Activated T-cell treated with anti-CD3 and anti-CD28 coated beads, Interleukin-2, amount 50 U/mL, for 72 hours (primary cell): ENCODE data around the gene C1QL1. TPM values are rescaled to one million over a fixed set of nuclear protein-coding genes. Genes with fewer than 3 reads are reported as not detected.

Experiments used
- ATAC-seq, 2 donors: fragments of 150-1000 bp; cut with Tn5 transposase; replicated peaks in 1 of 2; 2 replicates each; pipeline ENCODE4 v1.10.0; 2021; ENCODE audit warnings: moderate library complexity in 2 of 2, mild to moderate bottlenecking in 1 of 2
- DNase-seq, 2 donors: peaks; one replicate each; pipeline ENCODE4 v3.0.0; 2021 to 2022; ENCODE audit warnings: mixed read lengths in 1 of 2
- H3K27ac Mint-ChIP-seq: one replicate; pipeline ENCODE4 v1.8.0; 2022; ENCODE audit warnings: mild to moderate bottlenecking, moderate library complexity, mixed read lengths
- H3K27me3 Mint-ChIP-seq: one replicate; pipeline ENCODE4 v1.8.0; 2022; ENCODE audit warnings: low read depth, mixed read lengths
- H3K36me3 Mint-ChIP-seq, 2 donors: one replicate each; pipeline ENCODE4 v1.8.0; 2022; ENCODE audit warnings: mixed read lengths in 2 of 2, mild to moderate bottlenecking in 1 of 2; ENCODE audit not compliant: insufficient read depth in 2 of 2
- H3K4me1 Mint-ChIP-seq: one replicate; pipeline ENCODE4 v1.8.0; 2022; ENCODE audit warnings: low read depth, mixed read lengths
- H3K4me3 Mint-ChIP-seq, 2 donors: one replicate each; pipeline ENCODE4 v1.8.0; 2022; ENCODE audit warnings: mild to moderate bottlenecking in 2 of 2, mixed read lengths in 2 of 2, moderate library complexity in 2 of 2
- H3K9me3 Mint-ChIP-seq, 2 donors: one replicate each; pipeline ENCODE4 v1.8.0; 2022; ENCODE audit warnings: mixed read lengths in 2 of 2
- total RNA-seq, 2 donors: library from RNA; stranded (reverse); gene quantifications; one replicate each; pipeline ENCODE4 v1.2.3, GENCODE V29; 2022

The C1QL1 gene
- total RNA-seq, 2 donors from 2014 or later = 0.94 to 2.0 TPM

DNA sequence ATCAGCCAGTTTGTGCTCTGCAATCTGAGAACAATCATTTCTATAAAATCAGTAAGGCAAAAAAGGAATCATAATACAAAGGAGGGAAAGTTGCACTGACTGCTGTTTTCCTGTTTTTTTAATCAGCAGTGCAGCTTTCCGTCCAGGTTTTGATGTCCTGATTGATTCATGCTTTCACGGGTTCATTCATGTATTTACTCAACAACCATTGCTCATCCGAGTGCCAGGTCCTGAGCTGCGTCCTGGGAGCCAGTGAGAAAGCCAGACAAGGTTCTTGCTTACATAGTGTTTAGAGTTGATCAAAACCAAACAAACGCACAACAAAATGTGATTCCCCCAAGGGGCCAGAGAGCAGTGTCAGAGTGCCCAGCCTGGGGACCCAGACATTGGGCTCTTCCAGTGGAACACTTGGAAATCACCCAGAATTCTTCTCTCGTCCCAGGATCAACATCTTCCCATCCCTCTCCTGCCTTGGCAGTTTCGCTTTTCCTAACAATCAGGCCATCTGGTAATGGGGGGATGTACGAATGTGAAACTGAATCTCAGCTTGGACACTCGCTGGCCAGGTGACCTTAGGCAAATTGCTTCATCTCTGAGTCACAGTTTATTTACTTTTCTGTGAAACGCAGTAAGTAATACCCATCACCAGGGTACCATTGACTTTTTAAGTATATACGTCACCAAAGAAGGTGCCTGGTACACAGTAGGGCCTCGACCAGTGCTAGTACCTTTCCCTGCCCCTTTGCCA is 13.3 kb upstream of the C1QL1 start:
- ATAC-seq = peak; percentile 69 to 86
- peaks cover 51% of the 10 kb centered on the region for H3K27me3 Mint-ChIP-seq
- H3K36me3 Mint-ChIP-seq = no peaks in the 10 kb centered on the region
- H3K27ac Mint-ChIP-seq = no peak overlapping the region
- no peaks in the 10 kb centered on the region for H3K4me1 Mint-ChIP-seq
- DNase-seq = peak in 1 of 2 donors; percentile 33
- H3K4me3 Mint-ChIP-seq = peak overlapping the region in 1 of 2 donors; percentile 42
- no peaks in the 10 kb centered on the region for H3K9me3 Mint-ChIP-seq

DNA sequence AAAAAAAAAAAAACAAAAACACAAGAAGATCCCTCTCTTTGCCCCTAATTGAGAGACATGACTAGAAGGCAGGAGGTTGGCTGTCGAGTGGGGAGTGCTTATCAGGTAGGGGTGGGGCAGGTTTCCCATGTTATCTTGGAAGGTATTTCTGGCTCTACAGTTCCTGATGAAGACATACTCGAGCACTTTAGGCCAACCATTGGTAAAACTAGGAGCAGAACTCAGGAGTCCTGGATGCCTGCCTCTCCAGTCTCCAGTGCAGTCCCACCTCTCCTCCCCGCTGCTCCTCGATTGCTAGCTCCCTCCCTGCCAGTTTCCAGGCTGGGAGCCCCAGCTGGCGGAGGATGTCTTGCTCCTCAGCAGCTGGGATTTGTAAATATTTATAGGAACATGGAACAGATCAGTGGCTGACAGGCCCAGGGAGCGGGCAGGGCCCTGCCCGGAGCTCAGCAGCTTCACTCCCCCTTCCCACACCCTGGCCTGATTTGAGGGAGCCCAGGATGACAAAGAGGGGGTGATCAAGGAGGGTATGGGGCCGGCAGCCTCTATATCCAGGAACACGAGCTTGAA is 11.4 kb upstream of the C1QL1 start:
- H3K4me1 Mint-ChIP-seq = no peaks in the 10 kb centered on the region
- H3K9me3 Mint-ChIP-seq = no peaks in the 10 kb centered on the region
- no peak overlapping the region for H3K4me3 Mint-ChIP-seq
- H3K27me3 Mint-ChIP-seq = peaks cover 52% of the 10 kb centered on the region
- no peaks in the 10 kb centered on the region for H3K36me3 Mint-ChIP-seq
- DNase-seq = no peak
- no peak overlapping the region for H3K27ac Mint-ChIP-seq
- ATAC-seq = no peak

DNA sequence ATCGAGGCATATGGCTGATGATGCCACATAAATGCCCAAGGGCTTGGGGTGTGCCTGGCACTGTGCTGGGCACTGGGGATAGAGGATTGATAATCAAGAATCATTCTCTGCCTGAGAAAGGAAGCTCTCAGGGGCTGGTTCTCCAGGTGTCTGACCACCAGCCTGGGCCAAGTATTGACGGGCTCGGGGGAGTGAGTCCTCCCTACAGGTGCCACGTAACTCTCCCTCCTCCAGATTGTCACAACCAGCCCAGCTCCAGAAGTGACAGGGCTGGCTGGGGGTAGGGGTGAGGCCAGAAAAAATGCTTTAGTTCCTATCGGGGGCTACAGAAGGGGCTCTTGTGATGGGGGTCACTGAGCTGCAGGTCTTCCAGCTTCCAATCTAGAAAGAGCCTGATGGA is 10.7 kb upstream of the C1QL1 start:
- H3K4me3 Mint-ChIP-seq = no peak overlapping the region
- no peaks in the 10 kb centered on the region for H3K4me1 Mint-ChIP-seq
- H3K36me3 Mint-ChIP-seq = no peaks in the 10 kb centered on the region
- H3K9me3 Mint-ChIP-seq = no peaks in the 10 kb centered on the region
- ATAC-seq (no peak), DNase-seq (no peak)
- peaks cover 59% of the 10 kb centered on the region for H3K27me3 Mint-ChIP-seq
- no peak overlapping the region for H3K27ac Mint-ChIP-seq

DNA sequence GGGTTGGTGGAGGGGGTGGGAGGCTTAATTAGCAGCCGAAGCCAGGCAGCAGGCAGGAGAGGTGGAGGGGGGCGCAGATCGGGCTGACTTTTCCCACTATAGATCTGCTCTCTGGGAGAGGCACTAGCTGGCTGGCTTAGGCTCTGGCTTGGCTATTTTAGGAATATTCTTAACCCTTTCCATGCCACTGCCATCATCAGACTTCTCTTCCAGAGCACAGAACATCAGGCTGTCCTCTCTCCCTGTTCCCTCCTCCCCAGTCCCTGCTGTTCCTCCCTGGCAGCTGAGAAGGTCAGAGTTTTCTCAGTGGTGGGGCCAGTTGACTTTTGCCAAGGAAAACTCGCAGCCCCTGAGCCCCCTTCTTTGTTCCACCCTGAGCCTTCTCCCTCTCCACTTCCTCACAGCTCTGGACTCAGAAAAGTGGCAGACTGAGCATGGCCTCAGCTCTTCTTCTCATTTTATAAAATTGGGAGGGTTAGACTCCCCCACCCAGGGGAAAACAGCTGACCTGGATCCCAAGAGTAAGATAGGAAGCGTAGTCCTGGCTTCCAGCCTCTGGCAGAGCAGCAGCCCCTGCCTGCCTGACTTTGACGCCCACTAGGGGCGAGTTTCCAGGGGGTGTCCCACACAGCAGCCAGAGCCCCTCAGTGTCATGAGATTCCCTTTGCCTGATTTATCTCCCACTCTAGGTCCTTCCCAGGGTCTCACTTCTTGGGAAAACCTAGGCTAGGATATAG is 9.9 kb upstream of the C1QL1 start:
- H3K9me3 Mint-ChIP-seq = no peaks in the 10 kb centered on the region
- DNase-seq (no peak), ATAC-seq (no peak)
- no peaks in the 10 kb centered on the region for H3K36me3 Mint-ChIP-seq
- H3K27me3 Mint-ChIP-seq = peaks cover 62% of the 10 kb centered on the region
- no peak overlapping the region for H3K4me3 Mint-ChIP-seq
- no peak overlapping the region for H3K27ac Mint-ChIP-seq
- peaks cover under 1% of the 10 kb centered on the region for H3K4me1 Mint-ChIP-seq

DNA sequence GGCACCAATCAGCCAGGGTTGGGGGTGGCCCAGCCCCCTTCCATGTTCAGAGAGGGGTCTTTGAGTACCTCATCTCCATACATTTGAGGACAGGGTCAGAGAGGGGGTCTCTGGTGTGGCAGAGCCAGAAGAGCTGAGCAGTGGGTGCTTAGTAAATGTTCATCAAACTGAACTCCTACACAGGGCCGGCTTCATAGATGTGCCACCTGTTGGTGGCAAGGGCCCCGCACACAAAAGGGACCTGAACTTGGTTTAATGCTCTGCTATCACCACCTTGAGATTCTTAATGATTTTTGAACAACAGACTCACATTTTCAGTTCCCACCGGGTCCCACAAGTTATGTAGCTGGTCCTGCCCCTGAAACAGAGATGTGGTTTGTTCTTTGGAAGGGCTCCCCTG is 9.0 kb upstream of the C1QL1 start:
- peaks cover 56% of the 10 kb centered on the region for H3K27me3 Mint-ChIP-seq
- H3K36me3 Mint-ChIP-seq = no peaks in the 10 kb centered on the region
- DNase-seq (no peak), ATAC-seq (no peak)
- H3K4me3 Mint-ChIP-seq = no peak overlapping the region
- no peak overlapping the region for H3K27ac Mint-ChIP-seq
- no peaks in the 10 kb centered on the region for H3K9me3 Mint-ChIP-seq
- peaks cover 10% of the 10 kb centered on the region for H3K4me1 Mint-ChIP-seq

DNA sequence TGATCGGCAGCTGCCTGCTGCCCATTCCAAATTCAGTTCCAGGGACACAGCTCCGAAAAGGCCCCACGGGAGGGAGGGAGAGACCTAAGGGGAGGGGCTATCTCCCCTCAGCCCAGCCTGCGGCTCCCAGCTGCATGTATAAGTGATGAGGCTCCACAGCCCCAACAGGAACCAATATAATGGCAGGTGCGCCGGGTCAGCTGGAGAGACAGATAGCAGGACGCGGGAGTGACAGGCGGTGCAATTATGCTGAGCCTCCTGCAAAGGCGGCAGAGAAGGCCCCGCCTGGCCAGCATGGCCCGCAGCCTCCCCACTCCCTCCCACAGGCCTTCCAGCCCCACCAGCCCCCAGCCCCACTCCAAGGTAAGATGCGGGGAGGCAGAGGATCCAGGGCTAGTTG is 8.1 kb upstream of the C1QL1 start:
- ATAC-seq (no peak), DNase-seq (no peak)
- Mint-ChIP-seq H3K4me1 (peaks cover 16% of the 10 kb centered on the region), H3K9me3 (no peaks in the 10 kb centered on the region), H3K27me3 (peaks cover 53% of the 10 kb centered on the region), H3K4me3 (no peak overlapping the region), H3K27ac (no peak overlapping the region), H3K36me3 (no peaks in the 10 kb centered on the region)

DNA sequence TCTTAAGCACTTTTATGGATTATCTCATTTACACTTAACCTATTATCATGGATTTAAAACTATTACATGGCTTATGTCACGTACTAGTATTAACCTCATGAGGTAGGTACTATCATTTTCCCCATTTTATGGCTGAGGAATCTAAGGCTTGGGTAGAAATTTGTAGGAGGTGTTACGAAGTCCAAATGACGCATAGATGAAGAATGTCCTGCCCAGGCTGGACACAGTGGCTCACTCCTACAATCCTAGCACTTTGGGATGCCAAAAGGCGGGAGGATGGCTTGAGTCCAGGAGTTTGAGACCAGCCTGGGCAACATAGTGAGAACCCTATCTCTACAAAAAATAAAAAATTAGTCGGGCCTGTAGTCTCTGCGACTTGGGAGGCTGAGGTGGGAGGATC is 4.8 kb upstream of the C1QL1 start:
- no peak overlapping the region for H3K27ac Mint-ChIP-seq
- no peak for ATAC-seq
- H3K27me3 Mint-ChIP-seq = peaks cover 52% of the 10 kb centered on the region
- DNase-seq = no peak
- peak overlapping the region; percentile 15 to 67 for H3K4me3 Mint-ChIP-seq
- H3K4me1 Mint-ChIP-seq = peaks cover 35% of the 10 kb centered on the region
- H3K9me3 Mint-ChIP-seq = no peaks in the 10 kb centered on the region
- no peaks in the 10 kb centered on the region for H3K36me3 Mint-ChIP-seq

DNA sequence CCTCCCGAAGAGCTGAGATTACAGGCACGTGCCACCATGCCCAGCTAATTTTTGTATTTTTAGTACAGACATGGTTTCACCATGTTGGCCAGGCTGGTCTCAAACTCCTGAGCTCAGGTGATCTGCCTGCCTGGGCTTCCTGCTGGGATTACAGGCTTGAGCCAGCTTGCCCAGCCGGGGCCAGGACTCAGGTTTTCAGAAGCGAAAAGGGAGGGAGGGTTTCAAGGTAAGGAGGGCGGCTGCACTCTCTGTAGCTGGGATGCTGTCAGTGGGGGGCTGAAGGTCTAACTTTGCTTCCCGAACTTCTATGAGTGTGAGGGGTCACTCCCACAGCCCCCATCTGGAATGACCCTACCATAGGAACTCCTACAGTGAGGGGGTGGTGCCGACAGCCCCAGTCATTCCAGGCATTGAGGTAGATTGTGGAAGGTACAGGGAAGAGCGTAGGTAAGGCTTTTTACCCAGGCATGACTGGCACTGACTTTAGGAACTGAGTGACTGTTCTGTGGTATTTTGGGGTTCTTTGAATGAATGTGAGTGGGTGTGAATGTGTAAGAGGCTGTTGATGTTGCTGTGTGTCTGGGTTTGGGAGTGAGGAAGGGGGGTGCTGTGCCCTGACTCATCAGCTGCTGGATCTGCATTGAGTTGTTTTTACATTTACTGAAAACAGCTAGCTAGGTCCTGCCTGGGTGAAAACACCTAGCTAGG is 3.8 kb upstream of the C1QL1 start:
- H3K27me3 Mint-ChIP-seq = peaks cover 56% of the 10 kb centered on the region
- H3K9me3 Mint-ChIP-seq = no peaks in the 10 kb centered on the region
- peak; percentile 85 to 86 for ATAC-seq
- DNase-seq = peak; percentile 78 to 86
- no peak overlapping the region for H3K27ac Mint-ChIP-seq
- H3K4me1 Mint-ChIP-seq = peaks cover 35% of the 10 kb centered on the region
- peak overlapping the region; percentile 15 to 67 for H3K4me3 Mint-ChIP-seq
- no peaks in the 10 kb centered on the region for H3K36me3 Mint-ChIP-seq

DNA sequence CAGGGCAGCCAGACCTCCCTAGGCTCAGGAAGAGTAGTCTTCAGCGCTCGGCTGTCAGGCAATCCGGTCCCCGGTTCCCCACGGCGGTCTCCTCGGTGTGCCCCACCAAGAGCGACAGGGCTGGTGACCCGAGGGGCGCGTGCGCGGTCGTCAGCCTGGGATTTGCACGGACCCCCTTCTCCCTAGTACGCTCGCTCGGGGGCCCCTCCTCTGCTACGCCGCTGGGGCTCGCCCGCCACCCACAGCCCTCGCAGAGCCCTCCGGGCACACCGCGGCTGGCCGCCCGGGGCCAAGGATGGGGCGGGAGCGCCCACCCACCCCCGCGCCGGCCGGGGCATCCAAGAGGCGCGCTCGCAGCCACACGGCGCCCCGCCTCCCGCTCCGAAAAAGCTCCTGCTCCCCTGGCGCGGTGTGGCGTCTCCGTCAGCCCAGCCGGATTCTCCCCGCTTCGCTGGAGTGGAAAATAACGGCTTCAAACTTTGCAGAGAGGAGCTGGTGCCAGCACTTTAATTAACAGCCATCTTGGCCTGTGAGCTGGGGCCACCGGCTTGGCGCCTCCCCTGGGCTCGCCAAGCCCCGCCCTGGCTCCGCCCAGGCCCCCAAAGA is 2.1 kb upstream of the C1QL1 start:
- peak overlapping the region; percentile 83 to 85 for H3K4me3 Mint-ChIP-seq
- peak; percentile 36 to 41 for DNase-seq
- no peaks in the 10 kb centered on the region for H3K36me3 Mint-ChIP-seq
- H3K27me3 Mint-ChIP-seq = peaks cover 65% of the 10 kb centered on the region
- no peak overlapping the region for H3K27ac Mint-ChIP-seq
- ATAC-seq = no peak
- peaks cover 35% of the 10 kb centered on the region for H3K4me1 Mint-ChIP-seq
- H3K9me3 Mint-ChIP-seq = no peaks in the 10 kb centered on the region

DNA sequence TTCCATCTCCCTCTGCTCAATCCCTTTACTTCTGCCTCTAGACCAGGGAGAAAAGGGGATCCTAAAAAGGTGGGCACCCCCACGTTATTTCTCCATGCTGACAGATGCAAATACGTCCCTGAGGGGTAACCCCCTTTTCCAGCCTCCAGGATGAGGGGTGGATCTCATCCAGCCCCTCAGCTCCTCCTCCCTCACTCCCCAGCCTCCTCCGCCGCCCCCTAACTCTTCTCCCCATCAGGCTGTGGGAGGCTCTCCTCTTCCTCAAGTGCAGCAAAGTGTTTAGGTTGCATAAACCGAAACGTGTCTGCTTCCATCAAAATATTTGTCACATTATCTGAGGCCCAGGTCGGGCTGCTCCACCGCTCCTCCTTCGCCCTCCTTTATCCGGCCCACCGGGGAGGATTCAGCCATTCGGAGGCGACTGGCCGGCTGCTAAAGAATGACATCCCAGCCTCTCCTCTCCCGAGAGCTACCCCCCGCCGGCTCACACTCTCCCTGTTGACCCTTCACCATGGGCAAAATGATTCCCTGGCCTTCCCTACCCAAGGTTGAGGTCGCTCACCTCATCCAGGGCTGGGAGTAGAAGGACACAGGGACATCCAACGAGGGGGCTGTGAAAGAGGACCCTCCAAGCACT is 1.2 kb upstream of the C1QL1 start:
- peaks cover 35% of the 10 kb centered on the region for H3K4me1 Mint-ChIP-seq
- no peaks in the 10 kb centered on the region for H3K36me3 Mint-ChIP-seq
- no peaks in the 10 kb centered on the region for H3K9me3 Mint-ChIP-seq
- ATAC-seq = no peak
- peaks cover 65% of the 10 kb centered on the region for H3K27me3 Mint-ChIP-seq
- peak overlapping the region; percentile 83 to 85 for H3K4me3 Mint-ChIP-seq
- no peak overlapping the region for H3K27ac Mint-ChIP-seq
- DNase-seq = no peak

DNA sequence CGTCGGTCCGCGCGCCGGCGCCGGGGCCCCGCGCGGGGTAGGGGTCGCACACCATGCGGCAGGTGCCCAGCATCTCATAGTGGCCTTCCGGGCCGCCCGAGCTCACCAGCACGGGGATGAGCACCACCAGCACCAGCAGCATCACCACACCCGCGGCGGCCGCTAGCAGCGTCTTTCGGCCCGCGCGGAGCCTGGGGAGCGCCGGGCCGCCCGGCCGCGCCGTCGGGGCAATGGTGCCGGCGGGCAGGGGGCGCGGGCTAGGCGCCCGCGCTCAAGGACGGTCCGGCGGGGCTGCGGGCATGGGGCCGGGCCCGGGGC is 237 bp downstream of the C1QL1 start:
- Mint-ChIP-seq H3K9me3 (no peaks in the 10 kb centered on the region), H3K36me3 (no peaks in the 10 kb centered on the region), H3K27ac (no peak overlapping the region), H3K4me3 (no peak overlapping the region), H3K27me3 (peaks cover 68% of the 10 kb centered on the region), H3K4me1 (peaks cover 33% of the 10 kb centered on the region)
- ATAC-seq = peak in 1 of 2 donors; percentile 0
- no peak for DNase-seq

DNA sequence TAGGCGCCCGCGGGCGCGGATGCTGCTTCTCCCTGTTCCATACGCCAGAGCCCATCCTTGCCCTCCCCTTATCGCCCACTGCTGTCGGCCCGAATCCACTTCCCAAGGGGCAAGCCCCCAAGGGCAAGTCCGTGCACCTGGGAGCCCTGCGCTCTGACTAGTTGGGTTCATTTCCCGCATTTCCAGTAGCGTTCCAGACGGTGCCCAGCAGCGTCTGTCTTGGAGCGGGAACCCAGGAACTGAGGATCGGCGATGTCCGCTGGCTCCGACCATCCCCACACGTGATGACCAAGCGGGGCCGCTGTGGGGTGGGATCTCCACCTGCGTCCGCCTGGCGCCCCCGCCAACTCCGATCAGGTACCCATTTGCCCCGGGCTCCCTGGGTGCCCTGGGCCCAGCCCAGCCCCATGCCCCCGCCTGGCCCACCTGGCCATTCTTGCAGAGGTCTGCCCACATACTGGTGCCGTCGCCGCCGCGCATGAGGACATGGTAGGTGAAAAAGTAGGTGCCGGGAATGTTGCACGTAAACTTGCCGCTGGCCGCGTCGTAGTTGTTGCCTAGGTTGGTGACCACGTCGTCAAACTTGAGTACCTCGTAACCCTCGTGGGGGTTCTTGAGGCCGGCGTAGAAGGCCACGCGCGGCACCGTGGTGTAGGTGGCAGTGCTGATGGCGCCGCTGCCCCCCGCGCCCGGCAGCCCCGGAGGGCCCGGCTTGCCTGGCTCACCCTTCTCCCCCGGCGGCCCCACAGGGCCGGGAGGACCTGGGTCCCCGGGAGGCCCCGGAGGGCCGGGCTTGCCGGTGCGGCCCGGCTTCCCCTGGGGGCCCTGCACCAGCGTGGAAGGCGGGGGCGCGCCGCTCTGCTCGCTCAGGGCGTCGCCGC is 837 bp downstream of the C1QL1 start:
- peak overlapping the region; percentile 25 to 37 for H3K4me3 Mint-ChIP-seq
- peaks cover 72% of the 10 kb centered on the region for H3K27me3 Mint-ChIP-seq
- peaks cover 27% of the 10 kb centered on the region for H3K4me1 Mint-ChIP-seq
- no peaks in the 10 kb centered on the region for H3K9me3 Mint-ChIP-seq
- no peaks in the 10 kb centered on the region for H3K36me3 Mint-ChIP-seq
- ATAC-seq = no peak
- no peak overlapping the region for H3K27ac Mint-ChIP-seq
- no peak for DNase-seq
